A673 (cell line): ENCODE results near the gene TNNT1. TPM values are rescaled to one million over a fixed set of nuclear protein-coding genes. Genes with fewer than 3 reads are reported as not detected.
A peak's percentile ranks its signal among the peaks of the same experiment; 100 is the strongest.

Experiments
- BruUV-seq: library from RNA; stranded (reverse); fragments of 400-500 nt; replicated peaks from 2 replicates; lab custom pipeline; 2021; lab: Mats Ljungman, UMichigan
- CTCF ChIA-PET: fragments of 300-600 bp; sonication (Branson Sonifier 250); formaldehyde crosslinking; loops from one replicate; lab custom pipeline; 2022; ENCODE audit warnings: antibody characterized with exemption; lab: Charles Lee
- POLR2A ChIA-PET: fragments of 300-600 bp; sonication (Branson Sonifier 250); formaldehyde crosslinking; loops from one replicate; lab custom pipeline; 2022; ENCODE audit warnings: antibody characterized with exemption; ENCODE audit not compliant: low non-redundant PET; lab: Charles Lee
- DNase-seq: peaks from one replicate; pipeline ENCODE4 v3.0.0-alpha.2; 2015; ENCODE audit warnings: low spot score
- H3K27ac ChIP-seq: fragments of 200-600 bp; sonication (generic); 2 replicates; pipeline ENCODE4 v1.5.1; 2016; ENCODE audit warnings: mixed run types, low read depth, mild to moderate bottlenecking, mixed read lengths, antibody characterized with exemption, low read length; ENCODE audit not compliant: poor library complexity, severe bottlenecking
- H3K27me3 ChIP-seq: fragments of 200-600 bp; sonication (generic); replicated peaks from 2 replicates; pipeline ENCODE4 v1.6.1; 2017; ENCODE audit warnings: mixed run types, low read depth, mild to moderate bottlenecking, mixed read lengths, antibody characterized with exemption, low read length; ENCODE audit not compliant: insufficient read depth, poor library complexity
- H3K36me3 ChIP-seq: fragments of 200-600 bp; sonication (generic); 2 replicates; pipeline ENCODE4 v1.6.1; 2016; ENCODE audit warnings: mixed run types, mild to moderate bottlenecking, mixed read lengths, antibody characterized with exemption, low read length; ENCODE audit not compliant: insufficient read depth, poor library complexity, severe bottlenecking
- H3K4me1 ChIP-seq: fragments of 200-600 bp; sonication (generic); 2 replicates; pipeline ENCODE4 v1.6.1; 2017; ENCODE audit warnings: mixed run types, mild to moderate bottlenecking, mixed read lengths, antibody characterized with exemption, low read length; ENCODE audit not compliant: insufficient read depth, poor library complexity, severe bottlenecking
- H3K4me3 ChIP-seq: fragments of 200-600 bp; sonication (generic); 2 replicates; pipeline ENCODE4 v1.5.1; 2016; ENCODE audit warnings: low read depth, mixed run types, mild to moderate bottlenecking, mixed read lengths, low read length; ENCODE audit not compliant: poor library complexity, severe bottlenecking
- H3K9me3 ChIP-seq: fragments of 200-600 bp; sonication (generic); 2 replicates; pipeline ENCODE4 v1.6.1; 2016; ENCODE audit warnings: mixed run types, low read depth, mild to moderate bottlenecking, mixed read lengths, antibody characterized with exemption, low read length; ENCODE audit not compliant: poor library complexity, severe bottlenecking
- EZH2 ChIP-seq: fragments of 200-600 bp; sonication (generic); IDR thresholded peaks from 2 replicates; pipeline ENCODE4 v1.6.1; 2017; ENCODE audit warnings: borderline replicate concordance, low read depth, mild to moderate bottlenecking, mixed read lengths, antibody characterized with exemption, low read length; ENCODE audit not compliant: poor library complexity, severe bottlenecking
- intact Hi-C: fragments of 100-400 bp; cut with micrococcal nuclease; formaldehyde crosslinking; loops from one replicate; pipeline ENCODE4 v1.10.0; 2022; ENCODE audit not compliant: unreplicated experiment
- total RNA-seq: library from RNA; stranded (reverse); gene quantifications from 2 replicates; pipeline ENCODE4 v1.2.3, GENCODE V29; 2021
- TF ChIP-seq, protein P1 (sequence below): fragments of 300-800, 200-600 bp; sonication (generic); conservative IDR thresholded peaks from 2 replicates; pipeline ENCODE4 v1.5.1; 2017; ENCODE audit warnings: low read depth, mild to moderate bottlenecking, antibody characterized with exemption, low read length, moderate library complexity, mixed read lengths

TNNT1 gene
- total RNA-seq, 1 experiment from 2014 or later, result 37.6 TPM

DNA sequence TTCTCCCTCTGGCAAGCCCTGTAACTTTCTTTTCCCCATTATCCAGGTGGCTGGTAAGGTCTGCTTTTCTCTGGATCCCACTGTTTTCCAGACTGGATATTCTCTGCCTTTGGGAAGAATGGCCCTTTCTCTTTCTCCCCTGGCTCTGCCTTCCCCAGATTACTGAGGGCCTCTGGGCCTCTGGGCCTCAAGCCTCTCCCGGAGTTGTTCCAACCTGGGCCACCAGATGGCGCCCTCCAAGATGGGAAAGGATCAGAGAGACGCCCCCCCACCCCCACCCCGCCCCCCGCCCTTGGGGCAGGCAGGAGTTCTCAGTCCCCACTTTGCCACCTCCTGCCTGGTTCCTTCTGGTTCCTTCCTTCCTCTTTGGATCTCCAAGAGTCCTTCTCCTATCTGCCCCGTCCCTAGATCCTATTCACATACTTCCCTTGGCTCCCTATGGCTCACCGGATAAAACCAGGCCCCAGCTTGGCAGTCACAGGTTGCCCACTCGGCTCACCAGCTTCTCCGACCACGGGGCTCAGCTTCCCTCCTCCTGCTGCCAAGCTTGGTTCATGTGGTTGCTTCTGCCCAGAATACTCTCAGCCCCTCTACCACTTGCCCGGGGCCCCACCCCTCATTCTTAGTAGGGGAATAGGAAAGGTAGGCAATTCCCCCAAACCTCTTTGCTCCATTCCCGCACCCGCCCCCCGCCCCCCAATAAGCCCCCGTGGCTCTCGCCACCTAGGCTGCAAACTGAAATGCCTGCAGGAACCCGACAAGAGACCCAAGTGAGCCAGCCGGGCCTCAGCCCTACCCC lies 60.3 kb downstream of the TNNT1 start:
- CTCF ChIA-PET, result interaction anchor here (0.7 to 0.9 kb wide), 5 partner anchors 11 to 72 kb away, joined by 3 to 8 read pairs (median 4); no protein-coding TSS in a partner anchor
- Histone ChIP-seq H3K4me1 (peaks cover 16% of the 10 kb centered on the region), H3K4me3 (no peak overlapping the region), H3K27me3 (no peaks in the 10 kb centered on the region), H3K9me3 (no peaks in the 10 kb centered on the region), H3K27ac (no peak overlapping the region), H3K36me3 (peaks cover 2% of the 10 kb centered on the region)
- TF ChIP-seq, protein P1, sequence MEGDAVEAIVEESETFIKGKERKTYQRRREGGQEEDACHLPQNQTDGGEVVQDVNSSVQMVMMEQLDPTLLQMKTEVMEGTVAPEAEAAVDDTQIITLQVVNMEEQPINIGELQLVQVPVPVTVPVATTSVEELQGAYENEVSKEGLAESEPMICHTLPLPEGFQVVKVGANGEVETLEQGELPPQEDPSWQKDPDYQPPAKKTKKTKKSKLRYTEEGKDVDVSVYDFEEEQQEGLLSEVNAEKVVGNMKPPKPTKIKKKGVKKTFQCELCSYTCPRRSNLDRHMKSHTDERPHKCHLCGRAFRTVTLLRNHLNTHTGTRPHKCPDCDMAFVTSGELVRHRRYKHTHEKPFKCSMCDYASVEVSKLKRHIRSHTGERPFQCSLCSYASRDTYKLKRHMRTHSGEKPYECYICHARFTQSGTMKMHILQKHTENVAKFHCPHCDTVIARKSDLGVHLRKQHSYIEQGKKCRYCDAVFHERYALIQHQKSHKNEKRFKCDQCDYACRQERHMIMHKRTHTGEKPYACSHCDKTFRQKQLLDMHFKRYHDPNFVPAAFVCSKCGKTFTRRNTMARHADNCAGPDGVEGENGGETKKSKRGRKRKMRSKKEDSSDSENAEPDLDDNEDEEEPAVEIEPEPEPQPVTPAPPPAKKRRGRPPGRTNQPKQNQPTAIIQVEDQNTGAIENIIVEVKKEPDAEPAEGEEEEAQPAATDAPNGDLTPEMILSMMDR, result peak; percentile 60
- no peak for TF ChIP-seq EZH2
- POLR2A ChIA-PET, result no interaction called here
- DNase-seq, result peak; percentile 87
- intact Hi-C loops, result no loop called here
- no TSS peak for BruUV-seq

DNA sequence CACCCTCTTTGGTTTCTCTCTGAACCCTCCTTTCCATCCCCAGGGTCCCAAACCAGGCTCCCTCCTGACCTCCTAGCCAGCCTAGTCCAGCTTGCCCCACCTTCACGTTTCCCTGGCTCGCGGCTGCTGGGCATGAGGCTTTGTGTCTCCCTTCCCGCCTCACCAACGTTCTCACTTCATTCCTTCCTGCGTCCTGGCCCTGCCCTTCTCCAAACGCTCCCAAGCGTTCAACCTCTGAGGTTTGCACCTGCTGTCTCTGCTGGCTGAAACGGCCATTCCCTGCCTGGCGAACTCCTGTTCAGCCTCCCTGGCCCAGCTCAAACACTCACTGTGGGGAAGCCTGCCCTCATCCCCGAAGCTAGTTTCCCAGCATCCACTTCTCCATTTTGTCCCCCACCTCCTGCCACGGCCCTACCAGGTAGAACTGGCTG lies 61.0 kb downstream of the TNNT1 start:
- peaks cover 2% of the 10 kb centered on the region for H3K36me3 ChIP-seq
- ChIA-PET CTCF (interaction anchor here (0.5 to 0.9 kb wide), 3 partner anchors 12 to 72 kb away, joined by 3 to 5 read pairs (median 4); no protein-coding TSS in a partner anchor), POLR2A (no interaction called here)
- DNase-seq, result no peak
- no peak overlapping the region for H3K27ac ChIP-seq
- no peaks in the 10 kb centered on the region for H3K9me3 ChIP-seq
- no peaks in the 10 kb centered on the region for H3K27me3 ChIP-seq
- no peak for TF ChIP-seq EZH2
- TF ChIP-seq, protein P1, result no peak
- no peak overlapping the region for H3K4me3 ChIP-seq
- intact Hi-C loops, result no loop called here
- no TSS peak for BruUV-seq
- H3K4me1 ChIP-seq, result peaks cover 16% of the 10 kb centered on the region

DNA sequence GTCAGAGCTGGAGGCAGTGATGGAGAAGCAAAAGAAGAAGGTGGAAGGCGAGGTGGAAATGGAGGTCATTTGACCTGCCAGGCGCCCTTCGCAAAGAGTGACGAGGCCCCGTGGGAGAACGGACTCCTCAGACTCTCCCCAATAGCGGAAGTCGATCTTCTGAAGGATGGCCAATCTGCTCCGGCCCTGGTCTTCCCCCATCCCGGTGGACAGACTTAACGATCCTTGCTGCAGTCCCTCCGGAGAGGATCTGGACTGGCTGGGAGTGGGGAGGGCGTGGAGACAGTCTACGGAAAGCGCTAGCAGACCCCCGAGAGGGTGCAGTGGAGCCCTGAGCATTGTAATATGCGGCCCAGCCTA lies 61.5 kb downstream of the TNNT1 start:
- POLR2A ChIA-PET, result no interaction called here
- CTCF ChIA-PET, result interaction anchor here (0.5 to 0.9 kb wide), 3 partner anchors 11 to 106 kb away, joined by 3 to 4 read pairs (median 3); no protein-coding TSS in a partner anchor
- Histone ChIP-seq H3K27me3 (peaks cover under 1% of the 10 kb centered on the region), H3K4me1 (peaks cover 16% of the 10 kb centered on the region), H3K36me3 (peaks cover 2% of the 10 kb centered on the region), H3K9me3 (no peaks in the 10 kb centered on the region), H3K4me3 (peak overlapping the region; percentile 53), H3K27ac (no peak overlapping the region)
- TF ChIP-seq EZH2, result no peak
- TF ChIP-seq, protein P1, result no peak
- intact Hi-C loops, result no loop called here
- DNase-seq, result no peak
- no TSS peak for BruUV-seq
